GM19372 (cell line): ENCODE results near the gene WDR5.
"Not testable (repeated sequence)": the region's sequence is repeated elsewhere in the genome, so short reads cannot be mapped to it uniquely, and the experiment has no call there.

Experiments
- ATAC-seq: cut with Tn5 transposase; IDR thresholded peaks from one replicate; pipeline ENCODE4 v1.9.1; 2021; ENCODE audit warnings: mild to moderate bottlenecking, low read depth, moderate library complexity; ENCODE audit not compliant: unreplicated experiment

WDR5 gene

DNA sequence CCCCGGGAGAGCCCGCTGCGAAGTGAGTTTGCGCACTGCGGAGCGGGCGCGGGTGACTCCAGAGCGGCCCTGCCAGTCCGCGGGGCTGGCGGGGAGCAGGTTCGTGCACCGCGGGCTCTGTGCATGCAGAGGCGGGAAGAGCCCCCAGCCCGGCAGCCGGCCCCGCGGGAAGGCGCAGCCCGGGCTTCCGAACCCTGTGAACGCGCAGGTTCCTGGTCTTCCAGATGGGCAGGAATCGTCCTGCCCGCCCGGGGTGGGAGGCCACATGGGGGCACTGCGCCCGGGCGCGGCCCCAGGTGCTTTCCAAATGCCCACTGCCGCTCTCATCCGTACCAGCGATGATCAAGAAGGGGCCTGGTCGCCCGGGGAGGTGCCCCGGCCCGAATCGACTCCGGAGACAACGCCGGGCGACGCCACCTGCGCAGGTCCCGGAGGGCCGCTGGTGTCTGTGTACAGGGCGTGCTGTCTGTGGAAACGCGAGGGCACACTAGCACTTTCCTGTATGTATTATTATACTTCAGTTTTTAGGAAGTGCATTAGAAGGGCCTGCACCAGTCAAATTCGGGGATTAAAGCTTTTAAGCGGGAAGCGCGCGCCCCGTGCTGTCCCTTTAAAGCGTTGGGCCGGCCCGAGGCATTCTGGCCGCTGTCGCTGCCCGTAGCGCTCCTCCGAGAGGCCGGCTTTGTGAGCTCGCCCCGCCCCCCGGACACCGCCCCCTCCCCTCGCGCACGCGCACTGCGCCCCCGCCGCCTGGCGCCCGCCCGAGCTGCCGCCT, at the start of gene WDR5:
WDR5 (plus strand) TSS at position 740 of the 775 bp plus-strand sequence. CDS start 3,796 bp downstream, outside the sequence.
- no peak for ATAC-seq

DNA sequence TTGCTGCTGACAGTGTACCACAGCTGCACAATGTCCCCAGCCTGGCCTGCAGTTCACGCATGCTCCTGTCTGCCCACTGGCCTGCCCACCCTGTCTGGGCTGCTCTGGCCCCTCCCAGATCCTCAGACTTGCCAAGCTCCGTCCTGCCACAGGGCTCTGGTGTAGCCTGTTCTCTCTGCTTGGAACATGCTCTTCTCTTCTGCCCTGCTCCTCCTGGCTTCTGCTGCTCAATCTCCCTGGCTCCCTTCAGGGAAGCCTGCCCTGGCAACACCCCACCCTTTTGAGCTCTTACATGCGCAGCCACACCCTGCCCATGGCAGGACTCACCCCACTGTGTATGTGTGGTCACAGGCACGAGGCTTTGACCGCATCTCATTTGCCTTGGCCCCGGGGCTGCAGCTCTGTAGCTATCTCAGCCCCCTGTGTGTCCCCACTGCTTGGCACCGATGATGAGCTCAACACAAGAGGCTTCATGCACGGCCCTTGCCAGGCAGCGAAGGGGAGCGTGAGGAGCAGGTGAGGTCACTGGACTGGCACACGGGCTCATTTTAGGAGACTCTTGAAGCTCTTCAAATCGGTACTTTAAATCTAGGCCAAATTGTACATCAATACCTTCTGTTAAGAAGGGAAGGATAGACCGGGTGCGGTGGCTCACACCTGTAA, 47.7 kb upstream of the WDR5 start:
- ATAC-seq: no peak

DNA sequence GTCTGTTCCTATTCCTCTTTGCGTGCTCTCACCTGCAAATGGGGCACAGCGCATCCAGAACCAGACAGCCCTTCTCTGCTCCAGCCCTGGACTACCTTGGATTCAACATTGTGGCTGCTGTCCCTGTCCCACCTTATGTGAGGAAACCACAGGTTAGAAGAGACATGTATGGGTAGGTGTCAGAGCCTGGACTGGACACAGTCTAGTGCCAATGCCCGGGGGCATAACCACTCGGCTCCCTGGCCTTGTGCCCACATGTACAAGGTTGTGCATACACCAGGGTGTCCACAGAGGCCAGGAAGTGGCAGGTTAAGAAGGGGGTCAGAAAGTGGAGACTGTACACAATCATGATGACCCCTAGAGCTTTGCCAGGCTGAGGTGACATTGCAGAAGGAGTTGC, 45.9 kb upstream of the WDR5 start:
- ATAC-seq: no peak

GRCh38 chr9:134099123-134099761, 36.6 kb upstream of the WDR5 start:
- ATAC-seq: no peak

GRCh38 chr9:134100040-134100439, 35.8 kb upstream of the WDR5 start:
- no peak for ATAC-seq

- not testable (repeated sequence) for ATAC-seq
Measured at GRCh38 chr9:134101133-134101532, 34.7 kb upstream of the WDR5 start.

DNA sequence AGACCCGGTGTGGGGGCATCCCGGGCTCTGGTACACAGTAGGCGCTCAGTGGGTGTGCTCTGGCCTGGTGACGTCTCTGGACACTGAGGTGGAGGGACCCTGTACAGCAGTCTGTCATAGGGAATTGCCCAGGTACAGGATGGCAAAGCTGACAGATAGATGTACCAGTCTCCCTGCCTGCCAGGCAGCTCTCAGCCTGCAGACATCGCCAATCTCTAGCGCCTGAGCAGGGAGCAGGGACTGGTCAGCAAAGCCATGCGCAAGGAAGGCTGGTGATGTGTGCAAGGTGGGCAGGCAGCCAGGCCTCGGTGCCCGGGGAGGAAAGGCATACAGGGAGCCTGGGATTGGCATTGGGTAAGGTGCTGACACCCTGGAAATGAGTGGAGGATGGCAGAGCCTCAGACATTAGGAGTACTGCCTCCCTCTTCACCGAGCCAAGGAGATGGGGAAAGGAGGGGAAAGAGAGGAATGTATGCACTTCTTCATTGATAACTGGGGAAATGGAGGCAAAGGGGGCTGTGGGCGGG, 34.2 kb upstream of the WDR5 start:
- ATAC-seq: no peak

DNA sequence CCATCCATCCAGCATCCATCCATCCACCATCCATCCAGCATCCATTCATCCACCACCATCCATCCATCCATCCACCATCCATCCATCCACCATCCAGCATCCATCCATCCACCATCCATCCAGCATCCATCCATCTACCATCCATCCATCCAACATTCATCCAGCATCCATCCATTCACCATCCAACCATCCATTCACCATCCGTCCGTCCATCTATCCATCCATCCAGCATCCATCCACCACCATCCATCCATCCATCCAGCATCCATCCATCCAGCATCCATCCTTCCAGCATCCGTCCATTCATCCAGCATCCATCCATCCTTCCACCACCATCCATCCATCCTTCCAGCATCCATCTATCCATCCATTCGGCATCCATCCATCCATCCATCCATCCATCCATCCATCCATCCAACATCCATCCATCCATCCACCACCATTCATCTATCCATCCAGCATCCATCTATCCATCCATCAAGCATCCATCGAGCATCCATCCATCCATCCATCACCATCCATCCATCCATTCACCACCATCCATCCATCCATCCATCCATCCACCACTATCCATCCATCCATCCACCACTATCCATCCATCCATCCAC, 32.4 kb upstream of the WDR5 start:
- ATAC-seq: no peak

GRCh38 chr9:134111064-134111463, 24.8 kb upstream of the WDR5 start:
- ATAC-seq: no peak

DNA sequence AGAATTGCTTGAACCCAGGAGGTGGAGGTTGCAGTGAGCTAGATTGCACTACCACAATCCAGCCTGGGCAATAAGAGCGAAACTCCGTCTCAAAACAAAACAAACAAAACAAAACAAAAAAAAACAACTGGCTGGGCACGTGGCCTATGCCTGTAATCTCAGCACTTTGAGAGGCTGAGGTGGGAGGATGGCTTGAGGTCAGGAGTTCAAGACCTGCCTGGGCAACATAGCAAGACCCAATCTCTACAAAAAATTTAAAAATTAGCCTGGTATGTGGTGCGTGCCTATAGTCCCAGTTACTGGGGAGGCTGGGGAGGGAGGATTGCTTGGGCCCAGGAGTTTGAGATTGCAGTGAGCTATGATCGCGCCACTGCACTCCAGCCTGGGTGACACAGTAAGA, 23.3 kb upstream of the WDR5 start:
- no peak for ATAC-seq

DNA sequence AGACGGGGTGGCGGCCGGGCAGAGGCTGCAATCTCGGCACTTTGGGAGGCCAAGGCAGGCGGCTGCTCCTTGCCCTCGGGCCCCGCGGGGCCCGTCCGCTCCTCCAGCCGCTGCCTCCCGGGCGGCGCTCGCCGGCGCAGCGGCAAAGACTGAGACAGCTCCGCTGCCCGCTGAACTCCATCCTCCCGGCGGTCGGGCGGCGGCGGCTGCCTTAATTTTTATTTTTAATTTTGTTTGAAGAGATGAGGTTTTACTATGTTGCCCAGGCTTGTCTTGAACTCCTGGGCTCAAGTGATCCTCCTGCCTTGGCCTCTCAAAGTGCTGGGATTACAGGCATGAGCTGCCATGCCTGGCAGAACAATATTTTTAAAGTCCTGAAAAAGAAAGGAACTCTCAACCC, 16.9 kb upstream of the WDR5 start:
- not testable (repeated sequence) for ATAC-seq

GRCh38 chr9:134123764-134124128, 12.1 kb upstream of the WDR5 start:
- ATAC-seq: no peak

DNA sequence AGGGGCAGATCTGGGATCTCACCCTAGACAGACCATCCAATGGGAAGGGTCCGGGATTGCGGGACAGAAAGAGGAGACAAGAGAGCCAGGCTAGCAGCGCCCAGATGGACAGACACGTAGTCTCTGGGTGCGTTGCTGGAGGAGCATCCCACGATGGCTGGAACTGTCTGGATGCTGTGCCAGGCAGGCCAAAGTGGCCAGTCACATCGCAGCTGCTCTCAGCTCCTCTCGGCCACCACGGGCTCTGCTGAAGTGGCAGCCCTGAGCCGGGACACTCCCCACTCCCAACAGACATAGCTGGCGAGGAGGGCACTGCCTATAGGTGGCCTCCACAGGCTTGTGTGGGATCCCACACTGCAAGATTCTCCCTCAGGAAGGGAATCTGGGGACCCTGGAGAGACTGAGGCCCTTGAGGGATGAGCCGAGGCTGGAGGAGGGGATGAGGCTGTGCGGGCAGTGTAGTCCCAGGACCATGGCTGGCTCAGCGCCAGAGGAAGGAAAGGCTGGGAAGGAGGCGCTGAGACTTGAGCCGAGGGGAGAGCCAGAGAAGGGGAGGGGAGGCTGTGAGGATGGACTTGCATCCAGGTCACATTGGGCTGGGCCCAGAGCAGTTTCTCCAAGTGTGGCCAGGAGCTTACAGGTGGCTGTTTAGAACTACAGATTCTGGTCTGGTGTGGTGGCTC, 10.3 kb upstream of the WDR5 start:
- no peak for ATAC-seq

- no peak for ATAC-seq
Measured at GRCh38 chr9:134126373-134126772, 9.5 kb upstream of the WDR5 start.

DNA sequence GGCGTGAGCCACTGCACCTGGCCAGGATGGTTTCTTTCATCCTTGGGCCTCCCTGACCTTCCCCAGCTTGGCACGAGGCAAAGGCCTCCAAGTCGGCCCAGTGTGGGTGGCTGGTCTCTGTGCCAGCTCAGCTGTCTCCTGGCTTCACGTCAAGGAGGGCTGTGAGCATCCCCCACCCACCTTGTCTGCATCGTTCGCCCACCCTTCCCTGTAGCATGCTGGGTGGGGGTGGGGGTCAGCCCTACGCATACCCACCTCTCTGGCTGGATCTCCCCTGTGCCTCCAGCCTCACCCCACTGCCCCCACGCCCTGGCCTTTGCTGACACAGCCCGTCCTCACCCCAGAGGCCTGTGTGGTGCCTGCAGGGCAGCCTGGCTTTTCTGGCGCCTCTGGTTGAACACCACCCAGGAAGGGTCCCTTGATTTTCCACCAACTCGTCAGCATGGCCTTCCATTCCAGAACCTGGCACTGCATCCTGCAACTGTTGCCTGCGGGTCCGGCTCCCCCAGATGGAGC, 8.8 kb upstream of the WDR5 start:
- ATAC-seq: no peak

DNA sequence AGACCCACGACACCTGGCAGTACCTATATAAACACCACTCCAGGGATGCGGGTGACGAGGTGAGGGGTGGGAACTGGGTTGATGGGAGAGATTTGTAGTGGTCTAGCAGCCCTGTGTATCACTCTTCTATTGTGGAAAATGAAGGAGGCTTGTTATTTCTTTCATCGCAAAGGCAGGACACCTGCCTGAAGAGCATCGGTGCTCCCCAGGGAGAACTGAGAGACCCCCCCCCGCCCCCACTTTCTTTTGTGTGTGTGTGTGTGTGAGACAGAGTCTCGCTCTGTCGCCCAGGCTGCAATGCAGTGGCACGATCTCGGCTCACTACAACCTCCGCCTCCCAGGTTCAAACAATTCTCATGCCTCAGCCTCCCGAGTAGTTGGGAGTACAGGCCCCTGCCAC, 8.3 kb upstream of the WDR5 start:
- ATAC-seq: no peak

DNA sequence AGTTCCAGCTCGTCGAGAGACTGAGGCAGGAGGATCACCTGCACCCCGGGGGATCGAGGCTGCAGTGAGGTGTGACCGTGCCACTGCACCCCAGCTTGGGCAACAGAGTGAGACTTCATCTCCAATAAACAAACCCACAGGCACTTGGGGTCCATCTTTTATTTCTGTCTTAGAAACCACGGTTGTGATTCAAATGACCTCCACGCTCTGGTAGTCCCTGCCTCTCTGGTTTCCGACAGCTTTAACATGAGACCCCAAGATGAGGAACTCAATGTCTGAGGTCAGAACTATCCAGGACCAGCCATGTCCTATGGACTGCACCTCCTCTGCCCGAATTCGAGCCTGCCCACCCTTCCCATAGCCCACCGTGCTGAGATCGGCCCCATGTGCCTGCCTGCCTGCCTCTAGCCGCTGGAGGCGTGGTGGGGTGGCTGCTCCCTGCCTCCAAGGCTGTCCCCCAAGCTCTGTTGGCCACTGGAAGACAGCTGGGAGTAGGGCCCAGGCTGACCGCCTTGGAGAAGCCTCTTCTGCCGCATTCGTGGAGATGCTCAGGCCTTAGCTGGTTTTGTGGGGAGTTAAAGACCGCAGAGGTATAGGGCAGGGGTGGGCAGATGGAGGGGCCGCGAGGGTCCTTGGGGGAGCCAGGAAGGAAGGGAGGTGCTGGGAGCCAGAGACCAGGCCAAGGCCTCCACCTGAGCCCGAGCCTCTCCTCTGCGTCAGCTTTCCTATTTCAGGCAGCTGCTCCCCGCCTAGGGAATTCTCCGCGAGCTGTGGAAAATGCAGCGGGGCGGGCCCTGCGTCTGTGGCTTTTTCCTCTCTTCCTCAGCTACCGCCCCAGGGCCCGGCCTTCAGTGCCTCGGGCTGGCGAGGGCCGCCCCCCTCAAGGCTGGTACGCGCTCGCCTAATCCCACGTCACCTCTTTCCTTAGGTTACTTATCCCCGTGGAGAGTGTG, 6.9 kb upstream of the WDR5 start:
- ATAC-seq: no peak

DNA sequence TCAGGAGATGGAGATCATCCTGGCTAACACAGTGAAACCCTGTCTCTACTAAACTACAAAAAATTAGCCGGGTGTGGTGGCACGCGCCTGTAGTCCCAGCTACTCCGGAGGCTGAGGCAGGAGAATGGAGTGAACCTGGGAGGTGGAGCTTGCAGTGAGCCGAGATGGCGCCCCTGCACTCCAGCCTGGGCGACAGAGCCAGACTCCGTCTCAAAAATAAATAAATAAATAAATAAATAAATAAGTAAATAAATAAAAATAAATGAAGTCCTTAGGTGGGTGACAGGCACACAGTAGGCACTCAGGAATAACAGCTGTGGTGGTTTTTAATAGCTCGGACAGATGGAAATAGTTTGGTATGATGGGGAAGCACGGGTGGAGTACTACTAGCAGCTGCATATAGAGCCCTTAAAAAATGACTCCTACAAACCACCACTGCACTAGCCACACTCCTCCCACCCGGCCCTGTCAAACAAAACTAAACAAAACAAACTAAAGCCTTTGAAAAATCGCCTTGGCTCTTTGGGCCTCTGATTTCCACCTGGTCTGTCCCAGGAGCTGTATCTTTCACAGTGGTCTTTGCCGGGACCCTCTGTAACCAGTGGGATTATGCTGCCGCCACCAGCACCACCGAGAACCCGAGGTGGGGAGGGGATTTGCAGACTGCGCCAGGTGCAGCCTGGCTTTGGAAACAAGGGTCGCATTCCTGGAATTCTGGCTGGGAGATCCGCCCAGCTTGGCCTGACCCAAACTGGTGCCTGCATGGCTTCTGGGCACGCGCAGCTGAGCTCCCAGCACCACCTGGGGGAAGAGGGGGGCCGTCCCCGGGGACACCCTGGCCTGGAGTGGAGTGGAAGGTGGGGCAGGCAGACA, 5.1 kb upstream of the WDR5 start:
- no peak for ATAC-seq
